Measurements from ENCODE around the gene ATG101. TPM values are rescaled to one million over a fixed set of nuclear protein-coding genes. Genes with fewer than 3 reads are reported as not detected.

The ATG101 gene
- total and polyA plus RNA-seq, 7 experiments from 2014 or later: 20.7 to 39.7 (median 30.9) TPM

DNA sequence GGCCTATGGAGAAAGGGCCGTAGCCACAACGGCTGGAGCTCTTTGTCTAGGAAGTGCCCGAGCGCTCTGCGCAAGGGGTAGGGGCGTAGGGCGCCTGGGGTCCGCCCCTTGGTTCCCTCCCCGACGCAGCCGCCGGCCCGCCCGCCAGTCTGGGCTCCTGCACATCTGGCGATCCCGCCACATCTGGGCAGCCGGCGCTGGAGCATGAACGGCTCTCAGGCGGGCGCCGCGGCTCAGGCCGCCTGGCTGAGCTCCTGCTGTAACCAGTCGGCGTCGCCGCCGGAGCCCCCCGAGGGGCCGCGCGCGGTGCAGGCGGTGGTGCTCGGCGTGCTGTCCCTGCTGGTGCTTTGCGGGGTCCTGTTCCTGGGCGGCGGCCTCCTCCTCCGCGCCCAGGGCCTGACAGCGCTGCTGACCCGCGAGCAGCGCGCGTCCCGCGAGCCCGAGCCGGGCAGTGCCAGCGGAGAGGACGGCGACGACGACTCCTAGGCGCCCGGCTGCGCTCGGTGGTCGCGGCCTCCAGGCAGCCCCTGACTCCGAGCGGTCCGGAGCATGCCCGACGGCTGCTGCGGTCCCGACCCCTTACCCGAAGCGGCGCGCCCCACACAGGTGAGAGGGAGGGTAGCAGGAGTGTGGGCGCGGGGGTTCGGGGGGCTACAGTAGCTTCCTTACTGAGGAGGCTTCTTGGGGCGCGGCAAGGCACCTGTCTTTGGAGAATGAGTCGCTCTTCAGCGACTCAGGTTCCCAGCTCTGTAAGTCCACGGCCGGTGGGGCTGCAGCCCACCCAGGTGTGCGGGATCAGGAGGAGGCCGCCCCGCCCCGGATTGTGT lies 10.0 kb downstream of the ATG101 start, which contains the start of gene SMIM41:
TSS of gene SMIM41 (plus strand) at position 129 of the 827 bp plus-strand sequence. CDS start at position 205, 76 bp downstream.
- Histone ChIP-seq H3K4me3 (ENCODE audit: low read length) (no peak within 1 kb of the TSS), H3K4me1 (ENCODE audit: control insufficient read depth in 2 of 2, insufficient read depth in 2 of 2, low read length in 2 of 2) (peaks cover 0 to 12% of the 10 kb centered on the region in 2 donors), H3K27ac (ENCODE audit: low read depth, low read length) (no peak within 1 kb of the TSS), H3K27me3 (ENCODE audit: control insufficient read depth in 2 of 2, insufficient read depth in 2 of 2, low read length in 2 of 2) (no peaks in the 10 kb centered on the region), H3K36me3 (ENCODE audit: control insufficient read depth in 2 of 3, insufficient read depth in 3 of 3, low read length in 3 of 3) (peaks cover 0 to 45% (median 6%) of the 10 kb centered on the region in 3 experiments), H3K9me3 (ENCODE audit: control insufficient read depth in 2 of 3, low read length in 3 of 3) (no peaks in the 10 kb centered on the region)
- intact Hi-C loops (cut with micrococcal nuclease): loop anchor here in 1 of 2 donors (5.0 kb wide), 1 partner anchor 38 kb away; no protein-coding TSS in a partner anchor
- Mint-ChIP-seq H3K4me1 (peaks cover 6 to 21% (median 19%) of the 10 kb centered on the region in 7 donors), H3K9me3 (peaks cover 0 to 4% (median 0%) of the 10 kb centered on the region in 11 donors), H3K4me3 (no peak within 1 kb of the TSS), H3K36me3 (peaks cover 0 to 18% (median 8%) of the 10 kb centered on the region in 5 donors), H3K27me3 (no peaks in the 10 kb centered on the region), H3K27ac (peak within 1 kb of the TSS in 4 of 9 donors; percentile 38 to 70 (median 42))
- POLR2A ChIA-PET: interaction anchor here (1.1 to 6.3 kb wide), 3 partner anchors 29 to 55 kb away, joined by 3 to 37 read pairs (median 6); no protein-coding TSS in a partner anchor
- DNase-seq (no peak), ATAC-seq (no peak)
- CTCF ChIA-PET: interaction anchor here (2.5 to 21.9 kb wide), 2 partner anchors 10 to 54 kb away, joined by 9 to 457 read pairs; partner anchors contain the start of gene ATG101

DNA sequence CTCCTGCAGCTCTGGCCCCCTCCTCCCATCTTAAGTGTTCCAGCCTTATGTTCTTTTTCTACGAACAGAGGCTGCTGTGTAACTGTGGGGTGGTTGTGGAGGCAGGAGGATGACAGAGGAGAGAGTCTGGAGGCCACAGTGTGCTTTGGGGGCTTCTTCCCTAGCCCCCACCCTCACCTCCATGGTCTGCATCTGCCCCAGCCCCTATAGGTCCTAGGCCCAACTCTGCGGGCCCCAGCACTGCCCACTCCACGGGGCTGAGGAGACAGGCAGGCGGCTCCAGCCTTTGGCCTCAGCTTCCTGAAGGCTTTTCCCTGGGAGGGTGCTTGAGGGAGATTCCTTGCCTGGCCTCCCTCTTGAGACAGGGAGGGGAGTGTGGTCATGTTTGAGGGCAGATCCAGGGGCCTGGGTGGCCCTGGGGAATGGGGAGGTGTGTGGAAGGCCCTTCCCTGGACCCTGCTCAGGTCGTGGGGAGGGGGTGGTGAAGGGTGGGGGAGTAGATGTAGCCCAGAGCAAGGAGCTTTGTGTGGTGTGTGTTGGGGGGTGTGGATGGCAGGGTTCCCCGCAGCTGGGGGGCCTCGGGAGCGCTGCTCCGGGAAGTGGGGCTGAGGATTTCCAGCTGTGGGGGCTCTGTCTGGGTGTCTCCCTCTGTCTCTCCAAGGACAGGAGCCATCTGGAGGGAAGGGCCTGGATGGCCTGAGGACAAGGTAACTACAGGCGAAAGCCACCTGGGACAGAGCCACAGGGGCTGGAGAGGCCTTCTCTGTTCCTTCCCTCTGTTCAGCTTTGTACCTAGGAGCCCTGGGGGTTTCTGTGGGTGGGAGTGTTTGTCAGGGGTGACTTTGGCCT lies 10.8 kb downstream of the ATG101 start:
- no peaks in the 10 kb centered on the region for H3K27me3 ChIP-seq (ENCODE audit: control insufficient read depth in 2 of 2, insufficient read depth in 2 of 2, low read length in 2 of 2)
- no peaks in the 10 kb centered on the region for H3K9me3 ChIP-seq (ENCODE audit: control insufficient read depth in 2 of 3, low read length in 3 of 3)
- peaks cover 0 to 12% of the 10 kb centered on the region in 2 donors for H3K4me1 ChIP-seq (ENCODE audit: control insufficient read depth in 2 of 2, insufficient read depth in 2 of 2, low read length in 2 of 2)
- Mint-ChIP-seq H3K4me3 (no peak overlapping the region), H3K27ac (peak overlapping the region in 1 of 9 donors; percentile 70), H3K4me1 (peaks cover 6 to 21% (median 16%) of the 10 kb centered on the region in 7 donors), H3K36me3 (peaks cover 0 to 18% (median 6%) of the 10 kb centered on the region in 5 donors), H3K27me3 (no peaks in the 10 kb centered on the region), H3K9me3 (peaks cover 0 to 4% (median 0%) of the 10 kb centered on the region in 11 donors)
- no peak for ATAC-seq
- intact Hi-C loops (cut with micrococcal nuclease): loop anchor here in 1 of 2 donors (5.0 kb wide), 1 partner anchor 37 kb away; no protein-coding TSS in a partner anchor
- peaks cover 0 to 37% (median 6%) of the 10 kb centered on the region in 3 experiments for H3K36me3 ChIP-seq (ENCODE audit: control insufficient read depth in 2 of 3, insufficient read depth in 3 of 3, low read length in 3 of 3)
- no peak for DNase-seq
- ChIA-PET CTCF (interaction anchor here (1.0 to 21.9 kb wide), 5 partner anchors 9 to 153 kb away, joined by 3 to 457 read pairs (median 6); partner anchors contain the start of gene ATG101), POLR2A (interaction anchor here (1.1 to 6.3 kb wide), 3 partner anchors 30 to 55 kb away, joined by 3 to 37 read pairs (median 6); no protein-coding TSS in a partner anchor)
- H3K4me3 ChIP-seq (ENCODE audit: low read length): no peak overlapping the region
- H3K27ac ChIP-seq (ENCODE audit: low read depth, low read length): no peak overlapping the region

DNA sequence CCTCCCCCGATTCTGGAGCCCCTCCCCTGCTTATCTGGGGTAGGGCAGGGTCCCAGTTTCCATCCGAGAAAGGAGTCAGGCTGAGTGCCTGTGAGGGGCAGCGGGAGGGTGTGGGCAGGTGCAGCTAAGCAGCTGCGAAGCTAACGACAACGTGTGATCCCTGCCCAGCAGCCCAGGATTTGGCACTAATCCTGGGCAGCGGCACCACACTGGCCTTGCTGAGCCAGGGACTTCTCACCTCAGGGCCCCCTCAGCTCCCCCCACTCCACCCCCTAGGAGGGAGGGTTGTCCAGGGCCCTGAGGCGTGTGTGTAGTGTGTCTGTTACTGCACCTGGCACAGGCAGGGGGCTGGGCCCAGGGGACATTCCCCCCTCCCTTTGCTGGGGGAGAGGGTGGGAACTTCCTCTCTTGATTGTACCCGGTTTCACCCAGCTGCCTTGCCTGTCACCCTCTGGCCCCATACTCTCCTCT lies 11.5 kb downstream of the ATG101 start:
- Histone ChIP-seq H3K4me3 (ENCODE audit: low read length) (no peak overlapping the region), H3K36me3 (ENCODE audit: control insufficient read depth in 2 of 3, insufficient read depth in 3 of 3, low read length in 3 of 3) (peaks cover 0 to 30% (median 6%) of the 10 kb centered on the region in 3 experiments), H3K9me3 (ENCODE audit: control insufficient read depth in 2 of 3, low read length in 3 of 3) (no peaks in the 10 kb centered on the region), H3K4me1 (ENCODE audit: control insufficient read depth in 2 of 2, insufficient read depth in 2 of 2, low read length in 2 of 2) (peaks cover 0 to 12% of the 10 kb centered on the region in 2 donors), H3K27ac (ENCODE audit: low read depth, low read length) (no peak overlapping the region), H3K27me3 (ENCODE audit: control insufficient read depth in 2 of 2, insufficient read depth in 2 of 2, low read length in 2 of 2) (no peaks in the 10 kb centered on the region)
- Mint-ChIP-seq H3K36me3 (peaks cover 0 to 12% (median 6%) of the 10 kb centered on the region in 5 donors), H3K27me3 (no peaks in the 10 kb centered on the region), H3K27ac (peak overlapping the region in 4 of 9 donors; percentile 55 to 84 (median 82)), H3K4me3 (peak overlapping the region in 1 of 10 donors; percentile 33), H3K4me1 (peaks cover 6 to 21% (median 16%) of the 10 kb centered on the region in 7 donors), H3K9me3 (peaks cover 0 to 4% (median 0%) of the 10 kb centered on the region in 11 donors)
- ChIA-PET CTCF (interaction anchor here (1.0 to 21.9 kb wide), 5 partner anchors 10 to 154 kb away, joined by 3 to 457 read pairs (median 6); partner anchors contain the start of gene ATG101), POLR2A (interaction anchor here (0.9 to 6.3 kb wide), 4 partner anchors 31 to 75 kb away, joined by 3 to 37 read pairs (median 6); partner anchors contain the start of gene TAMALIN)
- intact Hi-C loops (cut with micrococcal nuclease): loop anchor here in 1 of 2 donors (5.0 kb wide), 1 partner anchor 36 kb away; no protein-coding TSS in a partner anchor
- ATAC-seq (peak; percentile 63), DNase-seq (peak in 5 of 9 donors; percentile 32 to 46 (median 33))

DNA sequence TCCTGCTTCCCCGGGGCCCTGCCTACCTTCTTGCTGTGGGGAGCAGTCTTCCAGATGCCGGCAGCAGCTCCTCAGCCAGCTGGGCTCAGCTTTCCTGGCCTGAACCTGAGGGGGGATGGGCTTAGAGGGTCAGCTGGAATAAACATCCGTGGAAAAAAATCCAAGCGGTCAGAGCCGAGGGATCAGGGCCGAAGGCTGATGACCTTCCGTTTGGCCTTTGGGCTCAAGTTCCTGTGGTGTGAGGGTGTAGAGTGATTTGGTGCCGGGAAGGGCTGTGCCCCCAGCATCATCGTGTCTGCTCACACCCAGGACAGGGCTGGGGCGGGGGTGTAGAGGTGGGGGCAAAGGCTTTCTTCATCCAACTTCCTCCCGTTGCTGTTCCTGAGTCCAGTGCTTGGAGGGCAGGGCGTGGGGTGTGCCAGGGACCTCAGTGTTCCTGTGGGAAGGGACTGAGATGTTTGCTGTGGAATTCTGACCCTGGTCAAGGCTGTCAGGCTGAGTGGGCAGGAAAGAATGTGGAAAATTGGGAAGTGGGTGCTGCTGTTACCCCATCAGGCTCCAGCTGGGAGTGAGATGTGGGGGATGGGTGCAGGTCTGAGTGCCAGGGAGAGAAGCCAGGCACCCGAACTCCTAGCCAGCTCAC lies 12.4 kb downstream of the ATG101 start:
- Histone ChIP-seq H3K4me1 (ENCODE audit: control insufficient read depth in 2 of 2, insufficient read depth in 2 of 2, low read length in 2 of 2) (peaks cover 0 to 12% of the 10 kb centered on the region in 2 donors), H3K27ac (ENCODE audit: low read depth, low read length) (no peak overlapping the region), H3K4me3 (ENCODE audit: low read length) (no peak overlapping the region), H3K27me3 (ENCODE audit: control insufficient read depth in 2 of 2, insufficient read depth in 2 of 2, low read length in 2 of 2) (no peaks in the 10 kb centered on the region), H3K36me3 (ENCODE audit: control insufficient read depth in 2 of 3, insufficient read depth in 3 of 3, low read length in 3 of 3) (peaks cover 0 to 22% (median 0%) of the 10 kb centered on the region in 3 experiments), H3K9me3 (ENCODE audit: control insufficient read depth in 2 of 3, low read length in 3 of 3) (no peaks in the 10 kb centered on the region)
- Mint-ChIP-seq H3K4me1 (peaks cover 6 to 21% (median 16%) of the 10 kb centered on the region in 7 donors), H3K27ac (peak overlapping the region in 2 of 9 donors; percentile 26 to 80), H3K36me3 (peaks cover 0 to 9% (median 6%) of the 10 kb centered on the region in 5 donors), H3K9me3 (peaks cover 0 to 4% (median 0%) of the 10 kb centered on the region in 11 donors), H3K4me3 (no peak overlapping the region), H3K27me3 (peaks cover 0 to 6% (median 1%) of the 10 kb centered on the region in 5 donors)
- no peak for ATAC-seq
- ChIA-PET CTCF (interaction anchor here (1.0 to 21.9 kb wide), 7 partner anchors 11 to 155 kb away, joined by 3 to 457 read pairs (median 6); partner anchors contain the start of genes ATG101 and NR4A1), POLR2A (interaction anchor here (0.9 to 6.3 kb wide), 4 partner anchors 31 to 75 kb away, joined by 3 to 37 read pairs (median 4); partner anchors contain the start of gene TAMALIN)
- intact Hi-C loops (cut with micrococcal nuclease): loop anchor here in 1 of 2 donors (5.0 kb wide), 1 partner anchor 35 kb away; no protein-coding TSS in a partner anchor
- no peak for DNase-seq

DNA sequence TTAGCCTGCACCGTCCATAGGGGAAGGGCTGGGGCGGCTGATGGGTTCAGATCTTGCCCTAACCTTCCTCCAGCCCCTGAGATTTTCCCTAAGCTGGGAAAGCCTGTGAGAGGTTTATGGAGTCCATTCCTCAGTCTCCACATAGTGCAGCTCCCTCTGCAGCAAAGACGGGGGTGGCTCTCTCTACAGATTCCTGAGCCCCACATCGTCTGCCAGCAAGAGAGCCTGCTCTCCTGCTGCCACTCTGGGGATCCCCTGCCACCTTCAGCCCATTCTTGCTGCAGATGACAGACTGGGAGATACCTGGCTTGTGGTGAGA lies 12.8 kb downstream of the ATG101 start:
- no peak for ATAC-seq
- Histone ChIP-seq H3K27ac (ENCODE audit: low read depth, low read length) (no peak overlapping the region), H3K36me3 (ENCODE audit: control insufficient read depth in 2 of 3, insufficient read depth in 3 of 3, low read length in 3 of 3) (peaks cover 0 to 17% (median 0%) of the 10 kb centered on the region in 3 experiments), H3K9me3 (ENCODE audit: control insufficient read depth in 2 of 3, low read length in 3 of 3) (no peaks in the 10 kb centered on the region), H3K27me3 (ENCODE audit: control insufficient read depth in 2 of 2, insufficient read depth in 2 of 2, low read length in 2 of 2) (no peaks in the 10 kb centered on the region), H3K4me1 (ENCODE audit: control insufficient read depth in 2 of 2, insufficient read depth in 2 of 2, low read length in 2 of 2) (peaks cover 0 to 12% of the 10 kb centered on the region in 2 donors), H3K4me3 (ENCODE audit: low read length) (no peak overlapping the region)
- Mint-ChIP-seq H3K4me1 (peaks cover 6 to 20% (median 16%) of the 10 kb centered on the region in 7 donors), H3K36me3 (peaks cover 0 to 8% (median 5%) of the 10 kb centered on the region in 5 donors), H3K4me3 (no peak overlapping the region), H3K27me3 (peaks cover 0 to 10% (median 5%) of the 10 kb centered on the region in 5 donors), H3K27ac (no peak overlapping the region), H3K9me3 (peaks cover 0 to 4% (median 0%) of the 10 kb centered on the region in 11 donors)
- ChIA-PET CTCF (interaction anchor here (0.8 to 21.9 kb wide), 6 partner anchors 13 to 92 kb away, joined by 3 to 457 read pairs (median 6); partner anchors contain the start of genes ATG101 and NR4A1), POLR2A (interaction anchor here (0.6 to 6.3 kb wide), 4 partner anchors 32 to 913 kb away, joined by 3 to 37 read pairs (median 4); no protein-coding TSS in a partner anchor)
- DNase-seq: no peak
- intact Hi-C loops (cut with micrococcal nuclease): loop anchor here in 1 of 2 donors (5.0 kb wide), 1 partner anchor 35 kb away; no protein-coding TSS in a partner anchor

All from naive thymus-derived CD4-positive, alpha-beta T cell (primary cell).